IPS DF 6.9 (cell line): ENCODE results near the gene C1orf74.

ENCODE experiments used
- DNase-seq: peaks from one replicate; pipeline ENCODE4 v3.0.0-alpha.2; 2013; ENCODE audit warnings: low read depth, low spot score
- H3K27ac ChIP-seq: one replicate; pipeline ENCODE4 v1.5.1; 2013; ENCODE audit warnings: low read length, control low read depth
- H3K27me3 ChIP-seq: 2 replicates; pipeline ENCODE4 v1.6.1; 2013; ENCODE audit warnings: mild to moderate bottlenecking, low read length; ENCODE audit not compliant: control insufficient read depth, insufficient read depth
- H3K36me3 ChIP-seq: 2 replicates; pipeline ENCODE4 v1.6.1; 2013; ENCODE audit warnings: low read length; ENCODE audit not compliant: control insufficient read depth, insufficient read depth
- H3K4me1 ChIP-seq: 2 replicates; pipeline ENCODE4 v1.6.1; 2013; ENCODE audit warnings: low read length; ENCODE audit not compliant: control insufficient read depth, insufficient read depth
- H3K4me3 ChIP-seq: 2 replicates; pipeline ENCODE4 v1.5.1; 2013; ENCODE audit warnings: mild to moderate bottlenecking, low read length
- H3K9me3 ChIP-seq: 2 replicates; pipeline ENCODE4 v1.6.1; 2013; ENCODE audit warnings: low read length, inconsistent platforms; ENCODE audit not compliant: control insufficient read depth, insufficient read depth
- WGBS: extraction: QIAGEN DNeasy Blood & Tissue Kit; methylation state at CpG from one replicate; pipeline ENCODE4 v1.1.7; 2013; ENCODE audit warnings: mixed read lengths, missing lambda C conversion rate; ENCODE audit not compliant: insufficient read length, insufficient coverage; 5-methylcytosine and 5-hydroxymethylcytosine counted together

The C1orf74 gene

GRCh38 chr1:209759829-209760359 lies 24.5 kb downstream of the C1orf74 start:
- no CpG with 5 or more reads among the region's 12 CpGs for WGBS
- Histone ChIP-seq H3K27me3 (no peaks in the 10 kb centered on the region), H3K4me3 (no peak overlapping the region), H3K27ac (no peak overlapping the region), H3K4me1 (no peaks in the 10 kb centered on the region), H3K9me3 (no peaks in the 10 kb centered on the region), H3K36me3 (no peaks in the 10 kb centered on the region)
- DNase-seq: no peak

GRCh38 chr1:209758400-209758799 lies 26.0 kb downstream of the C1orf74 start:
- no peaks in the 10 kb centered on the region for H3K9me3 ChIP-seq
- no peak for DNase-seq
- WGBS: no CpG with 5 or more reads among the region's 3 CpGs
- H3K4me3 ChIP-seq: no peak overlapping the region
- no peaks in the 10 kb centered on the region for H3K4me1 ChIP-seq
- no peak overlapping the region for H3K27ac ChIP-seq
- H3K36me3 ChIP-seq: no peaks in the 10 kb centered on the region
- no peaks in the 10 kb centered on the region for H3K27me3 ChIP-seq

- DNase-seq: no peak
- H3K27me3 ChIP-seq: no peaks in the 10 kb centered on the region
- no peaks in the 10 kb centered on the region for H3K9me3 ChIP-seq
- H3K27ac ChIP-seq: no peak overlapping the region
- no peaks in the 10 kb centered on the region for H3K36me3 ChIP-seq
- WGBS: no CpG with 5 or more reads among the region's 5 CpGs
- no peaks in the 10 kb centered on the region for H3K4me1 ChIP-seq
- H3K4me3 ChIP-seq: no peak overlapping the region
These were observed 27.5 kb downstream of the C1orf74 start for GRCh38 chr1:209756615-209757445.

- Histone ChIP-seq H3K27me3 (no peaks in the 10 kb centered on the region), H3K36me3 (no peaks in the 10 kb centered on the region), H3K4me3 (no peak within 1 kb of the TSS), H3K27ac (no peak within 1 kb of the TSS), H3K9me3 (no peaks in the 10 kb centered on the region), H3K4me1 (no peaks in the 10 kb centered on the region)
- no peak for DNase-seq
- no CpG with 5 or more reads among the region's 10 CpGs for WGBS
These were observed 28.3 kb downstream of the C1orf74 start, which contains the start of gene TRAF3IP3 for GRCh38 chr1:209755926-209756614. TSS of gene TRAF3IP3 (plus strand) at chr1:209756053. CDS start at chr1:209760040, 3,987 bp downstream.

GRCh38 chr1:209755256-209755655 lies 29.1 kb downstream of the C1orf74 start:
- Histone ChIP-seq H3K4me3 (no peak overlapping the region), H3K27me3 (no peaks in the 10 kb centered on the region), H3K27ac (no peak overlapping the region), H3K4me1 (no peaks in the 10 kb centered on the region), H3K9me3 (no peaks in the 10 kb centered on the region), H3K36me3 (no peaks in the 10 kb centered on the region)
- WGBS: no CpG with 5 or more reads among the region's 1 CpG
- DNase-seq: no peak

- no peak overlapping the region for H3K4me3 ChIP-seq
- H3K4me1 ChIP-seq: no peaks in the 10 kb centered on the region
- no CpG with 5 or more reads among the region's 3 CpGs for WGBS
- H3K27ac ChIP-seq: no peak overlapping the region
- no peaks in the 10 kb centered on the region for H3K9me3 ChIP-seq
- no peaks in the 10 kb centered on the region for H3K36me3 ChIP-seq
- DNase-seq: no peak
- no peaks in the 10 kb centered on the region for H3K27me3 ChIP-seq
These were observed 31.5 kb downstream of the C1orf74 start for GRCh38 chr1:209752890-209753289.

GRCh38 chr1:209751627-209752231 lies 32.6 kb downstream of the C1orf74 start:
- DNase-seq: no peak
- H3K4me1 ChIP-seq: no peaks in the 10 kb centered on the region; the same call in 1 of the 2 replicates
- no peaks in the 10 kb centered on the region for H3K27me3 ChIP-seq
- no CpG with 5 or more reads among the region's 5 CpGs for WGBS
- no peaks in the 10 kb centered on the region for H3K36me3 ChIP-seq
- no peaks in the 10 kb centered on the region for H3K9me3 ChIP-seq
- no peak overlapping the region for H3K4me3 ChIP-seq
- no peak overlapping the region for H3K27ac ChIP-seq

- no CpG with 5 or more reads among the region's 6 CpGs for WGBS
- no peak overlapping the region for H3K4me3 ChIP-seq
- H3K36me3 ChIP-seq: no peaks in the 10 kb centered on the region
- H3K9me3 ChIP-seq: no peaks in the 10 kb centered on the region
- no peak overlapping the region for H3K27ac ChIP-seq
- no peaks in the 10 kb centered on the region for H3K27me3 ChIP-seq
- no peaks in the 10 kb centered on the region; the same call in 1 of the 2 replicates for H3K4me1 ChIP-seq
- DNase-seq: no peak
These were observed 34.6 kb downstream of the C1orf74 start for GRCh38 chr1:209749670-209750323.

GRCh38 chr1:209749205-209749604 lies 35.2 kb downstream of the C1orf74 start:
- H3K27me3 ChIP-seq: no peaks in the 10 kb centered on the region
- no peak overlapping the region for H3K4me3 ChIP-seq
- H3K4me1 ChIP-seq: no peaks in the 10 kb centered on the region; the same call in 1 of the 2 replicates
- H3K9me3 ChIP-seq: no peaks in the 10 kb centered on the region
- no peaks in the 10 kb centered on the region for H3K36me3 ChIP-seq
- DNase-seq: no peak
- no peak overlapping the region for H3K27ac ChIP-seq
- WGBS: 100% methylated on average over 1 of the region's 2 CpGs

GRCh38 chr1:209748620-209749019 lies 35.7 kb downstream of the C1orf74 start:
- no peaks in the 10 kb centered on the region; the same call in 1 of the 2 replicates for H3K4me1 ChIP-seq
- H3K36me3 ChIP-seq: no peaks in the 10 kb centered on the region
- no peaks in the 10 kb centered on the region for H3K27me3 ChIP-seq
- no peaks in the 10 kb centered on the region for H3K9me3 ChIP-seq
- H3K27ac ChIP-seq: no peak overlapping the region
- no peak for DNase-seq
- WGBS: no CpG with 5 or more reads among the region's 4 CpGs
- H3K4me3 ChIP-seq: no peak overlapping the region
